Astrocyte of the spinal cord (primary cell): ENCODE measurements around the gene GRK5.

Experiments used
- DNase-seq: peaks from one replicate; pipeline ENCODE4 v3.0.0; 2011; ENCODE audit warnings: low read depth, low spot score
- H3K4me3 ChIP-seq: 2 replicates; pipeline ENCODE4 v1.5.1; 2011; ENCODE audit warnings: low read depth, mild to moderate bottlenecking, low read length, moderate library complexity
- in situ Hi-C: cut with HindIII; loops from 2 replicates; pipeline ENCODE4 v1.10.0; 2017; ENCODE audit warnings: low sequenced_read_pairs
- TF ChIP-seq, protein P1 (sequence below): IDR thresholded peaks from 2 replicates; pipeline ENCODE4 v1.5.1; 2012; ENCODE audit warnings: low read depth, mild to moderate bottlenecking, low read length, inconsistent platforms

GRK5 gene

DNA sequence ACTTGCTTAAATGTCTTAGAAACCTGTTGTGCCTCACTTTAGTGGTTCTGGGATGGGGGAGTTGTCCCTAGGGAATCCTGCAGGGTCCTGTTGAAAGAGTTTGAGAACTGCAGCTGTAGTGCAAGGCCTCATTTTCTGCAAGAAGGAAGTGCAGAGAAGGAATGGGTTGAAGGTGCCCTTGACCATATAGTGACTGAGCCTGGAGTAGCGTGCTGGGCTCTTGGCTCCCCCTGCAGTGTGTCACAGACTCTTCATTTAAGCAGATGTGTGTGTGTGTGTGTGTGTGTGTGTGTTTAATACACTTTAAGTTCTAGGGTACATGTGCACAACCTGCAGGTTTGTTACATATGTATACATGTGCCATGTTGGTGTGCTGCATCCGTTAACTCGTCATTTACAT lies 92.2 kb downstream of the GRK5 start:
- H3K4me3 ChIP-seq = no peak overlapping the region
- in situ Hi-C loops = no loop called here
- DNase-seq = no peak
- TF ChIP-seq, protein P1, sequence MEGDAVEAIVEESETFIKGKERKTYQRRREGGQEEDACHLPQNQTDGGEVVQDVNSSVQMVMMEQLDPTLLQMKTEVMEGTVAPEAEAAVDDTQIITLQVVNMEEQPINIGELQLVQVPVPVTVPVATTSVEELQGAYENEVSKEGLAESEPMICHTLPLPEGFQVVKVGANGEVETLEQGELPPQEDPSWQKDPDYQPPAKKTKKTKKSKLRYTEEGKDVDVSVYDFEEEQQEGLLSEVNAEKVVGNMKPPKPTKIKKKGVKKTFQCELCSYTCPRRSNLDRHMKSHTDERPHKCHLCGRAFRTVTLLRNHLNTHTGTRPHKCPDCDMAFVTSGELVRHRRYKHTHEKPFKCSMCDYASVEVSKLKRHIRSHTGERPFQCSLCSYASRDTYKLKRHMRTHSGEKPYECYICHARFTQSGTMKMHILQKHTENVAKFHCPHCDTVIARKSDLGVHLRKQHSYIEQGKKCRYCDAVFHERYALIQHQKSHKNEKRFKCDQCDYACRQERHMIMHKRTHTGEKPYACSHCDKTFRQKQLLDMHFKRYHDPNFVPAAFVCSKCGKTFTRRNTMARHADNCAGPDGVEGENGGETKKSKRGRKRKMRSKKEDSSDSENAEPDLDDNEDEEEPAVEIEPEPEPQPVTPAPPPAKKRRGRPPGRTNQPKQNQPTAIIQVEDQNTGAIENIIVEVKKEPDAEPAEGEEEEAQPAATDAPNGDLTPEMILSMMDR = no peak

DNA sequence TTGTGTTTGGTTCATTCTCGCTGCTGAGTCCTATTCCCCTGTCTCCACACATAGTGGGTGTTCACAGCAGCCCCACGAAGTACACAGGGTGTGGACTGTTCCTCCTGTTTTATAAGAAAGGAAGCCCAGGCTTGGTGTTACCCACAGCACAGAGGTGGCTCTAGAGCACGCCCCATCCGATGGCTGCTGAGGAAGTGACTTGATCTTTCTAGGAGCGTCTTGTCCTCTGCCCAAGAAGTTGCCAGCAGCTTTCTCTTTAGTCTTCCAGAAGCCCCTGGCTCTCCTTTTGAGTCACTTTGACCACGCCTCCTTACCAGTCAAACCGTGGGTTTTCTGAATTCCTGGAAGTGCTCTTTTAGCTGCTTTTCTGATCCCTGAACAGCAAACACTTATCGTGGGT lies 94.0 kb downstream of the GRK5 start:
- TF ChIP-seq, protein P1 = no peak
- DNase-seq = no peak
- in situ Hi-C loops = no loop called here
- no peak overlapping the region for H3K4me3 ChIP-seq

DNA sequence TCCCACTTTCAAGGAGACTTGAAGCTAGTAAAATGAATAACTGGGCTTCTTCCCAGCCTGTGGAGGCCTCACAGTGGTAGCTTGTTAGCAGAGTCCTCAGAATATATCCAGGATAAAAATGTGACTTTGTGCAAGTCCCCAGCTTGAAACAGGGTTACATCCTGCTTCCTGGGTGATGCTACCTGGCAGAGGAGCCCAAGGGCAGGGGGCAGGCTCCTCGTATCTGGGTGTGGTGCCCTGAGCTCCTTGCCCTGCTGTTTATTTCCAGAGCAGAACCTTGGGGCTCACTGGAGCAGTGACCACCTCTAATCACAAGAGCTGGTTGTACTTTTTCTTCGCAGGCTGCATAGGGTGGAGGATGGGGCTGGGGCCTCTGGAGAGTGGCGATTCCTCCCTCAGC lies 94.8 kb downstream of the GRK5 start:
- H3K4me3 ChIP-seq = no peak overlapping the region
- DNase-seq = no peak
- in situ Hi-C loops = no loop called here

DNA sequence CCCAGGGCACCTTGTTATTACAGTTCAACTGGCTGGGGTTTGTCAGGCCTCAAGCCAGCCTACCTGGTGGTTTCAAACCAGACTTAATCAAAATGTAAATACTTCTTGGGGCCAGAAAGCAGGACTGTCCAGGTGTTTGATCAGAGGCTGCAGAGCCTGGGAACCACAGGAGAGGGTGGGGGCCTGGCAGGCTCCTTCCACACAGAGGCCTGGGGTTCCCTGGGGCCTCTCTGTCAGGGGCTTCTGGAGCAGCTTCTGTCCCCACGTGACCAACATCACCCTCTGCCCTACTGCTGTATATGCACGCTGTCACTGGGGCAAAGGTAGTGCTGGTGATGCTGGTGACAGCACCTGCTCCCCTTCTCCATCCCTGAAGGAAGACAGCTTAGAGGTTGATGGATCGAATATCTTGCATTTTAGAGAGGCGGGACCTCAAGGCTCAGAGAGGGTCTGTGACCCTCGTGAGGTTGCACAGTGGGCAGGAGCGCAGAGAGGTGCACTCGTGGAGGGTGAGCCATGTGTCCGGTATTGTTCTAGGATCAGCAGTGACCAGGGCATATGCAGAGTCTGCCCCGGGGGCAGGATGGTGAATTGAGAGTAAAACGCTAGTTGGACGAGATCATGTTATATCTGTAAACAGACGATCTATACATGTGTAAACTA lies 95.4 kb downstream of the GRK5 start:
- H3K4me3 ChIP-seq = no peak overlapping the region
- TF ChIP-seq, protein P1 = no peak
- no peak for DNase-seq
- in situ Hi-C loops = no loop called here

More for the DNA sequence above, 94.8 kb downstream of the GRK5 start:
- TF ChIP-seq, protein P1 = no peak

DNA sequence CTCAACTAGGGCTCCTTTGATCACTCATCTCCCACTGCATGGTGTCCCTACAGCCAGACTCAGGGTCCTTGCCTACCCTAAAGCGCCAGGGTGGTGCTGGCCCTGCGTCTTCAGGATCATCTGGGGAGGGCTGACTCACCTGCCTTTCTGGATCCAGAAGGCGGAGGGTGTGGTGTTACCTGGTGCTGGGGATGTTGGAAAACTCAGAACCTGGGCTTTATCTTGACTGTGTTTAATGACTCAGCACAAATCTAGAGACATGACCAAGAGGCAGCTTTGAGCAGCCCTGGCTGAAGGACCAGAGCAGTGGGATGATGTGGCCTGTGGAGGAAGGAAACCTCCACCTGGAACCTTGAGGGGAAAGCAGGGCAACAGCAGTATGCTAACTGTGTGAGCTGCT lies 96.5 kb downstream of the GRK5 start:
- no peak for DNase-seq
- in situ Hi-C loops = no loop called here
- TF ChIP-seq, protein P1 = no peak

DNA sequence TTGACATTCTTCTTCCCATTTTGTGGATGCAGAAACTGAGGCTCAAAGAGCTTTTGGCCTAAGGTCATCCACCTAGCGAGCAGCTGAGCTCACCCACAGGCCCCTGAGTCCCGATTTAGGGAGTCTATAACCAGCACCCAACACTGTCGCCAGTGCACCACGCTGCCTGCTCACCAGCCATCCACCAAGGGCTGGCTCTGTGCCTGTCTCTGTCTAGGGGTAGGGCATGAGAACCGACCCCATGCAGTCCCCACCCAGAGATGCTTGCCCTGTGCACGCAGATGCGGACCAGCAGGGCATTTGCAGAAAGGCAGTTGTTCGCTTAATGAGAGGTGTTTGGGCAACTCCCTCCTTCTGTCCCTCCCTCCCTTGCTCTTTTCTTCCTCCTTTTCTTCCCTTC lies 97.2 kb downstream of the GRK5 start:
- DNase-seq = no peak
- in situ Hi-C loops = no loop called here
- TF ChIP-seq, protein P1 = no peak
- H3K4me3 ChIP-seq = no peak overlapping the region

More for the DNA sequence above, 96.5 kb downstream of the GRK5 start:
- H3K4me3 ChIP-seq = no peak overlapping the region
